H9 (cell line): ENCODE data around the gene PPP1R12B. TPM values are rescaled to one million over a fixed set of nuclear protein-coding genes. Genes with fewer than 3 reads are reported as not detected.
"Not testable (repeated sequence)": the region's sequence is repeated elsewhere in the genome, so short reads cannot be mapped to it uniquely, and the experiment has no call there.

Experiments used
- DNase-seq: peaks from one replicate; pipeline ENCODE4 v3.0.0-alpha.2; 2017
- H2AFZ ChIP-seq: one replicate; pipeline ENCODE4 v1.6.1; 2013; ENCODE audit warnings: mild to moderate bottlenecking, low read length, control low read depth, moderate library complexity
- H2AK5ac ChIP-seq: 2 replicates; pipeline ENCODE4 v1.6.1; 2013; ENCODE audit warnings: low read length, control low read depth, mixed read lengths; ENCODE audit not compliant: insufficient read length
- H2BK120ac ChIP-seq: one replicate; pipeline ENCODE4 v1.6.1; 2013; ENCODE audit warnings: low read depth, mild to moderate bottlenecking, low read length, control low read depth, inconsistent platforms; ENCODE audit not compliant: poor library complexity, severe bottlenecking
- H2BK12ac ChIP-seq: 2 replicates; pipeline ENCODE4 v1.6.1; 2013; ENCODE audit warnings: low read length, control low read depth, mixed read lengths, low read depth; ENCODE audit not compliant: insufficient read length
- H2BK15ac ChIP-seq: 2 replicates; pipeline ENCODE4 v1.6.1; 2013; ENCODE audit warnings: low read depth, low read length, control low read depth
- H2BK20ac ChIP-seq: one replicate; pipeline ENCODE4 v1.6.1; 2013; ENCODE audit warnings: low read depth, mild to moderate bottlenecking, low read length, control low read depth, inconsistent platforms; ENCODE audit not compliant: poor library complexity, severe bottlenecking
- H2BK5ac ChIP-seq: 2 replicates; pipeline ENCODE4 v1.6.1; 2013; ENCODE audit warnings: low read length, control low read depth, mixed read lengths; ENCODE audit not compliant: insufficient read length
- H3K14ac ChIP-seq: 2 replicates; pipeline ENCODE4 v1.6.1; 2013; ENCODE audit warnings: low read length, control low read depth; ENCODE audit not compliant: insufficient read depth
- H3K18ac ChIP-seq: 2 replicates; pipeline ENCODE4 v1.6.1; 2013; ENCODE audit warnings: low read depth, mild to moderate bottlenecking, mixed read lengths, low read length, control low read depth; ENCODE audit not compliant: insufficient read length
- H3K23ac ChIP-seq: 2 replicates; pipeline ENCODE4 v1.6.1; 2013; ENCODE audit warnings: low read length, control low read depth, mixed read lengths, low read depth; ENCODE audit not compliant: insufficient read length
- H3K23me2 ChIP-seq: 2 replicates; pipeline ENCODE4 v1.6.1; 2013; ENCODE audit warnings: low read depth, mild to moderate bottlenecking, mixed read lengths, low read length, control low read depth; ENCODE audit not compliant: insufficient read length, poor library complexity, severe bottlenecking
- H3K27ac ChIP-seq: 2 replicates; pipeline ENCODE4 v1.5.1; 2013; ENCODE audit warnings: low read length, control low read depth, mixed read lengths, low read depth; ENCODE audit not compliant: insufficient read length
- H3K27me3 ChIP-seq: 2 replicates; pipeline ENCODE4 v1.6.1; 2013; ENCODE audit warnings: low read length, control low read depth, inconsistent platforms; ENCODE audit not compliant: insufficient read depth
- H3K4ac ChIP-seq: 2 replicates; pipeline ENCODE4 v1.6.1; 2013; ENCODE audit warnings: low read depth, mild to moderate bottlenecking, control low read depth, inconsistent platforms, low read length, moderate library complexity
- H3K4me1 ChIP-seq: 2 replicates; pipeline ENCODE4 v1.6.1; 2013; ENCODE audit warnings: low read length, control low read depth, inconsistent platforms; ENCODE audit not compliant: insufficient read depth
- H3K4me2 ChIP-seq: 2 replicates; pipeline ENCODE4 v1.6.1; 2013; ENCODE audit warnings: low read length, control low read depth, mixed read lengths; ENCODE audit not compliant: insufficient read length, insufficient read depth
- H3K56ac ChIP-seq: 2 replicates; pipeline ENCODE4 v1.6.1; 2013; ENCODE audit warnings: low read depth, mild to moderate bottlenecking, mixed read lengths, low read length, control low read depth; ENCODE audit not compliant: insufficient read length
- H3K79me1 ChIP-seq: 2 replicates; pipeline ENCODE4 v1.6.1; 2013; ENCODE audit warnings: low read depth, mild to moderate bottlenecking, moderate library complexity, low read length, control low read depth, inconsistent platforms; ENCODE audit not compliant: insufficient read depth, poor library complexity, severe bottlenecking
- H3K79me2 ChIP-seq: 2 replicates; pipeline ENCODE4 v1.6.1; 2013; ENCODE audit warnings: low read length, control low read depth, inconsistent platforms; ENCODE audit not compliant: insufficient read depth
- H3K9ac ChIP-seq: 2 replicates; pipeline ENCODE4 v1.6.1; 2013; ENCODE audit warnings: low read length, control low read depth, mixed read lengths; ENCODE audit not compliant: insufficient read length; ENCODE audit errors: extremely low read depth
- H3K9me3 ChIP-seq: one replicate; pipeline ENCODE4 v1.6.1; 2013; ENCODE audit warnings: low read depth, low read length, inconsistent platforms; ENCODE audit not compliant: control insufficient read depth
- H3T11ph ChIP-seq: one replicate; pipeline ENCODE4 v1.6.1; 2013; ENCODE audit warnings: mild to moderate bottlenecking, low read length, control low read depth, inconsistent platforms
- H4K20me1 ChIP-seq: one replicate; pipeline ENCODE4 v1.6.1; 2013; ENCODE audit not compliant: control insufficient read depth, insufficient read length, insufficient read depth
- H4K5ac ChIP-seq: 2 replicates; pipeline ENCODE4 v1.6.1; 2013; ENCODE audit warnings: low read depth, mild to moderate bottlenecking, mixed read lengths, low read length, control low read depth; ENCODE audit not compliant: insufficient read length
- H4K8ac ChIP-seq: replicated peaks from 2 replicates; pipeline ENCODE4 v1.6.1; 2013; ENCODE audit warnings: low read length, control low read depth, mixed read lengths, low read depth; ENCODE audit not compliant: insufficient read length
- H4K91ac ChIP-seq: 2 replicates; pipeline ENCODE4 v1.6.1; 2013; ENCODE audit warnings: low read depth, mild to moderate bottlenecking, moderate library complexity, mixed read lengths, low read length, control low read depth; ENCODE audit not compliant: insufficient read length
- H3K27ac Mint-ChIP-seq, 3 experiments: 2 replicates in 2 of 3; 3 replicates in 1 of 3; pipeline ENCODE4 v1.8.0; 2020 to 2021; ENCODE audit warnings: mixed read lengths in 3 of 3, mild to moderate bottlenecking in 1 of 3, moderate library complexity in 1 of 3
- H3K27me3 Mint-ChIP-seq: 2 replicates; pipeline ENCODE4 v1.8.0; 2021; ENCODE audit warnings: low read depth, mild to moderate bottlenecking, moderate library complexity, mixed read lengths
- H3K36me3 Mint-ChIP-seq, 3 experiments: 2 replicates in 2 of 3; 3 replicates in 1 of 3; pipeline ENCODE4 v1.8.0; 2020 to 2021; ENCODE audit warnings: low read depth in 3 of 3, mixed read lengths in 3 of 3; ENCODE audit not compliant: insufficient read depth in 1 of 3
- H3K4me1 Mint-ChIP-seq, 2 experiments: 2 replicates each; pipeline ENCODE4 v1.8.0; 2020; ENCODE audit warnings: mixed read lengths in 2 of 2
- H3K4me3 Mint-ChIP-seq, 2 experiments: 2 replicates in 1 of 2; 3 replicates in 1 of 2; pipeline ENCODE4 v1.8.0; 2020 to 2021; ENCODE audit warnings: mild to moderate bottlenecking in 2 of 2, mixed read lengths in 2 of 2, moderate library complexity in 1 of 2
- H3K9me3 Mint-ChIP-seq, 2 experiments: 2 replicates in 1 of 2; 3 replicates in 1 of 2; pipeline ENCODE4 v1.8.0; 2020; ENCODE audit warnings: mild to moderate bottlenecking in 2 of 2, mixed read lengths in 2 of 2, moderate library complexity in 1 of 2
- CTCF ChIP-seq: fragments of 200-600 bp; sonication (generic); conservative IDR thresholded peaks from 3 replicates; pipeline ENCODE4 v1.8.0; 2021; ENCODE audit warnings: antibody characterized with exemption, mild to moderate bottlenecking
- WGBS: extraction: QIAGEN DNeasy Blood & Tissue Kit; methylation state at CpG from one replicate; pipeline ENCODE4 v1.1.7; 2013; ENCODE audit warnings: missing lambda C conversion rate, low lambda C conversion rate, mixed read lengths; ENCODE audit not compliant: insufficient read length; ENCODE audit errors: extremely low coverage; 5-methylcytosine and 5-hydroxymethylcytosine counted together
- total RNA-seq: library from RNA; stranded (reverse); gene quantifications from 2 replicates; pipeline ENCODE4 v1.2.1, GENCODE V29; 2021

Gene PPP1R12B
- total RNA-seq, 1 experiment from 2014 or later, result 12.9 TPM

GRCh38 chr1:202471246-202471645, 122.7 kb downstream of the PPP1R12B start:
- no peak overlapping the region for H3T11ph ChIP-seq
- H3K9ac ChIP-seq, result no peak overlapping the region
- H3K27me3 ChIP-seq, result no peaks in the 10 kb centered on the region
- H2AFZ ChIP-seq, result no peak overlapping the region
- DNase-seq, result no peak
- H4K91ac ChIP-seq, result no peak overlapping the region
- no peaks in the 10 kb centered on the region for H3K9me3 Mint-ChIP-seq
- H3K14ac ChIP-seq, result no peak overlapping the region
- H2BK120ac ChIP-seq, result no peak overlapping the region
- no peaks in the 10 kb centered on the region for H3K4me1 ChIP-seq
- H3K27ac Mint-ChIP-seq, result no peak overlapping the region
- H3K23me2 ChIP-seq, result no peaks in the 10 kb centered on the region
- H3K27ac ChIP-seq, result no peak overlapping the region
- no peak overlapping the region for H3K23ac ChIP-seq
- no CpG with 5 or more reads among the region's 3 CpGs for WGBS
- no peak overlapping the region for H3K4me3 Mint-ChIP-seq
- H3K36me3 Mint-ChIP-seq, result no peaks in the 10 kb centered on the region
- H3K79me2 ChIP-seq, result no peaks in the 10 kb centered on the region
- H3K79me1 ChIP-seq, result no peaks in the 10 kb centered on the region
- H4K20me1 ChIP-seq, result no peaks in the 10 kb centered on the region
- H3K27me3 Mint-ChIP-seq, result no peaks in the 10 kb centered on the region
- no peak overlapping the region for H4K5ac ChIP-seq
- no peak overlapping the region for H2BK5ac ChIP-seq
- H3K4ac ChIP-seq, result no peak overlapping the region
- no peaks in the 10 kb centered on the region for H3K9me3 ChIP-seq
- no peak overlapping the region for H3K18ac ChIP-seq
- peaks cover 21 to 22% of the 10 kb centered on the region in 2 experiments for H3K4me1 Mint-ChIP-seq
- no peak overlapping the region for H4K8ac ChIP-seq
- H2BK20ac ChIP-seq, result no peak overlapping the region
- no peak for TF ChIP-seq CTCF
- no peak overlapping the region for H3K56ac ChIP-seq
- no peak overlapping the region for H2AK5ac ChIP-seq
- H2BK12ac ChIP-seq, result no peak overlapping the region
- H3K4me2 ChIP-seq, result no peak overlapping the region
- H2BK15ac ChIP-seq, result no peak overlapping the region

GRCh38 chr1:202472347-202473124, 124.0 kb downstream of the PPP1R12B start:
- not testable (repeated sequence) for H3K27me3 Mint-ChIP-seq, H3K27me3 ChIP-seq, H3K14ac ChIP-seq, H3K56ac ChIP-seq, H3K79me2 ChIP-seq, H3K79me1 ChIP-seq, H3K23ac ChIP-seq, H3K9me3 Mint-ChIP-seq, DNase-seq, H3K9ac ChIP-seq, H3K9me3 ChIP-seq, H2BK15ac ChIP-seq, H2BK20ac ChIP-seq, H3K4me2 ChIP-seq, H3K4me1 ChIP-seq, H4K5ac ChIP-seq, H3K27ac ChIP-seq, H3T11ph ChIP-seq, H2AK5ac ChIP-seq, H4K91ac ChIP-seq, H3K18ac ChIP-seq, H2AFZ ChIP-seq, H3K36me3 Mint-ChIP-seq, H3K4me3 Mint-ChIP-seq, H2BK12ac ChIP-seq, H3K4ac ChIP-seq, H3K27ac Mint-ChIP-seq, H4K20me1 ChIP-seq, H4K8ac ChIP-seq, H2BK120ac ChIP-seq, H3K23me2 ChIP-seq, H2BK5ac ChIP-seq
- peaks cover 16 to 17% of the 10 kb centered on the region in 2 experiments for H3K4me1 Mint-ChIP-seq
- no CpG with 5 or more reads among the region's 2 CpGs for WGBS
